ENCODE results near the gene B9D1. TPM values are rescaled to one million over a fixed set of nuclear protein-coding genes. Genes with fewer than 3 reads are reported as not detected.
"Not testable (repeated sequence)": the region's sequence is repeated elsewhere in the genome, so short reads cannot be mapped to it uniquely, and the experiment has no call there.

The B9D1 gene
- total and polyA plus RNA-seq, 9 of the 15 experiments (the other 6 are each of a cell fraction or from before 2014, with no cell fraction given): 8.9 to 28.0 (median 17.9) TPM

DNA sequence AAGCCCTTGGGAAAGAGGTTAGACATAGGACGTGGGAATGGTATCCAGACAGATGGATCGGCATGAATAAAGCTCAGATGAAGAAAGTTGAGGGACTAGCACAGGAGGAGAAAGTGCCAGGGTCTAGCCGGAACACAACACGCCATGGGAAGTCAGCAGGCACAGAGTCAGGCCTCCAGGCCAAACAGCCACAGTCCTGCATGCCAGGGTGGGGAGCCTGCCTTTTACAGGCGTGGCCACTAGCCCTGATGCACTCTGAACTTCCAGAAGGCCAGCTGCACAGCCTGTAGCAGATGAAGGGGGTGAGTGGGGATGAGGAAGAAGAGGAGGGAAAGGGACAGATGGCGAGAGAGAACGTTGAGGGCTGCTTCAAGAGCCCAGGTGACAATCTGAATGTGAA lies 5.2 kb downstream of the B9D1 start (continued):
- TF ChIP-seq SMC3 (conservative IDR thresholded peaks at IDR 0.05; ENCODE audit: insufficient read depth, low read depth, low read length): no peak
- no peak for TF ChIP-seq STAT5A (IDR thresholded peaks at IDR 0.05; ENCODE audit: borderline replicate concordance, low read length)
- TF ChIP-seq OTX1 (CRISPR knock-in tag; IDR thresholded peaks at IDR 0.05): no peak
- no peak for TF ChIP-seq LEF1 (IDR thresholded peaks at IDR 0.05)
- TF ChIP-seq NR2C1 (IDR thresholded peaks at IDR 0.05): no peak
- TF ChIP-seq NR2C1 (tag; IDR thresholded peaks at IDR 0.05): no peak

DNA sequence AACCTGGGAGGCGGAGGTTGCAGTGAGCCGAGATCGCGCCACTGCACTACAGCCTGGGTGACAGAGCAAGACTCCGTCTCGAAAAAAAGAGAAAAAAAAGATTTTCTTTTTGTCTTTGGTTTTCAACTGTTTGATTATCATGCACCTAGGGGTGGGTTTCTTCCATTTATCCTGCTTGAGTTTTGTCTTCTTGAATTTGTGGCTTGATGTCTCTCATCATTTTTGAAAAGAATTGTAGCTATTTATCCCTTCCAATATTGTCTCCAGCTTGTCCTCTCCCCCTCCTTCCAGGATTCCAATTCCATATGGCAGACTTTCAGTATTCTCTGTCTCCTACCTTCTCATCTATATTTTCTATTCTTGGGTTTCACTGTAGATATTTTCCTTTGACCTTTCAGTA lies 7.8 kb downstream of the B9D1 start:
- no peak overlapping the region for H3K4me2 ChIP-seq (ENCODE audit: insufficient read depth, low read length)
- in situ Hi-C loops (cut with MboI) (no loop called here), intact Hi-C loops (cut with micrococcal nuclease) (no loop called here)
- 40% methylated on average over 2 of the region's 6 CpGs for WGBS (ENCODE audit: insufficient coverage, low coverage, missing lambda C conversion rate)
- no peak overlapping the region for H2AFZ ChIP-seq (ENCODE audit: low read depth, low read length)
- CTCF ChIA-PET (ENCODE audit: low intra/inter-chr PET ratio): no interaction called here
- no peak overlapping the region for H3K9ac ChIP-seq (ENCODE audit: insufficient read depth in 1 of 2, low read depth in 2 of 2, low read length in 2 of 2)
- no peak overlapping the region for H3K27ac ChIP-seq (ENCODE audit: extremely low read depth, low read depth, low read length)
- no peaks in the 10 kb centered on the region for H3K27me3 ChIP-seq (ENCODE audit: control insufficient read depth in 2 of 2, insufficient read depth in 2 of 2, low read length in 2 of 2)
- H3K9me1 ChIP-seq (ENCODE audit: control insufficient read depth, insufficient read depth, low read length): no peaks in the 10 kb centered on the region
- no peaks in the 10 kb centered on the region for H3K36me3 ChIP-seq (ENCODE audit: control insufficient read depth, insufficient read depth, low read length)
- no peaks in the 10 kb centered on the region for H4K20me1 ChIP-seq (replicated peaks; ENCODE audit: control insufficient read depth, insufficient read depth, low read length)
- TF ChIP-seq, protein P1, sequence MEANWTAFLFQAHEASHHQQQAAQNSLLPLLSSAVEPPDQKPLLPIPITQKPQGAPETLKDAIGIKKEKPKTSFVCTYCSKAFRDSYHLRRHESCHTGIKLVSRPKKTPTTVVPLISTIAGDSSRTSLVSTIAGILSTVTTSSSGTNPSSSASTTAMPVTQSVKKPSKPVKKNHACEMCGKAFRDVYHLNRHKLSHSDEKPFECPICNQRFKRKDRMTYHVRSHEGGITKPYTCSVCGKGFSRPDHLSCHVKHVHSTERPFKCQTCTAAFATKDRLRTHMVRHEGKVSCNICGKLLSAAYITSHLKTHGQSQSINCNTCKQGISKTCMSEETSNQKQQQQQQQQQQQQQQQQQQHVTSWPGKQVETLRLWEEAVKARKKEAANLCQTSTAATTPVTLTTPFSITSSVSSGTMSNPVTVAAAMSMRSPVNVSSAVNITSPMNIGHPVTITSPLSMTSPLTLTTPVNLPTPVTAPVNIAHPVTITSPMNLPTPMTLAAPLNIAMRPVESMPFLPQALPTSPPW (CRISPR knock-in tag; IDR thresholded peaks at IDR 0.05): no peak
- TF ChIP-seq ZNF589 (CRISPR knock-in tag; IDR thresholded peaks at IDR 0.05; ENCODE audit: low read depth) (no peak), SIN3B (IDR thresholded peaks at IDR 0.05; ENCODE audit: low read depth) (no peak), SRF (CRISPR knock-in tag; IDR thresholded peaks at IDR 0.05) (no peak), ZNF830 (CRISPR knock-in tag; IDR thresholded peaks at IDR 0.05) (no peak), NCOA6 (IDR thresholded peaks at IDR 0.05) (no peak)
- ATAC-seq (no peak), DNase-seq (ENCODE audit: extremely low read depth in 1 of 4, low spot score in 3 of 4) (no peak), FAIRE-seq (no peak)
- H3K4me1 ChIP-seq (replicated peaks in 1 of 2; ENCODE audit: control insufficient read depth in 2 of 2, insufficient read depth in 2 of 2, low read length in 2 of 2): no peaks in the 10 kb centered on the region
- POLR2A ChIA-PET: interaction anchor here (1.2 kb wide), 1 partner anchor 21 kb away, joined by 4 read pairs; no protein-coding TSS in a partner anchor
- H3K9me3 ChIP-seq (replicated peaks; ENCODE audit: control insufficient read depth, insufficient read depth, low read depth, low read length): no peaks in the 10 kb centered on the region
- no peak overlapping the region for H3K4me3 ChIP-seq
- no TSS peak for BruUV-seq (replicated peaks)
- no peaks in the 10 kb centered on the region for H3K79me2 ChIP-seq (ENCODE audit: control insufficient read depth, insufficient read depth, low read length)

DNA sequence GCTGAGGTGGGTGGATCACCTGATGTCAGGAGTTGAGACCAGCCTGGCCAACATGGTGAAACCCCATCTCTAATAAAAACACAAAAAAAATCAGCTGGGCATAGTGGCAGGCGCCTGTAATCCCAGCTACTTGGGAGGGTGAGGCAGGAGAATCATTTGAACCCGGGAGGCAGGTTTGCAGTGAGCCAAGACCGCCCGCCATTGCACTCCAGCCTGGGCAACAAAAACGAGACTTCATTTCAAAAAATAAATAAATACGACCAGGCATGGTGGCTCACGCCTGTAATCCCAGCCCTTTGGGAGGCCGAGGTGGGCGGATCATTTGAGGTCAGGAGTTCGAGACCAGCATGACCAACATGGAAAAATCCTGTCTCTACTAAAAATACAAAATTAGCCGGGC lies 9.1 kb downstream of the B9D1 start:
- H4K20me1 ChIP-seq (replicated peaks; ENCODE audit: control insufficient read depth, insufficient read depth, low read length); ATAC-seq; BruUV-seq (replicated peaks); CTCF ChIA-PET (ENCODE audit: low intra/inter-chr PET ratio); H3K4me3 ChIP-seq; H3K27ac ChIP-seq (ENCODE audit: extremely low read depth, low read depth, low read length); H3K9ac ChIP-seq (ENCODE audit: insufficient read depth in 1 of 2, low read depth in 2 of 2, low read length in 2 of 2); FAIRE-seq; POLR2A ChIA-PET; H2AFZ ChIP-seq (ENCODE audit: low read depth, low read length); intact Hi-C loops (cut with micrococcal nuclease); DNase-seq (ENCODE audit: extremely low read depth in 1 of 4, low spot score in 3 of 4); H3K27me3 ChIP-seq (ENCODE audit: control insufficient read depth in 2 of 2, insufficient read depth in 2 of 2, low read length in 2 of 2); H3K9me1 ChIP-seq (ENCODE audit: control insufficient read depth, insufficient read depth, low read length); H3K36me3 ChIP-seq (ENCODE audit: control insufficient read depth, insufficient read depth, low read length); H3K4me2 ChIP-seq (ENCODE audit: insufficient read depth, low read length); in situ Hi-C loops (cut with MboI); H3K79me2 ChIP-seq (ENCODE audit: control insufficient read depth, insufficient read depth, low read length); H3K4me1 ChIP-seq (replicated peaks in 1 of 2; ENCODE audit: control insufficient read depth in 2 of 2, insufficient read depth in 2 of 2, low read length in 2 of 2); H3K9me3 ChIP-seq (replicated peaks; ENCODE audit: control insufficient read depth, insufficient read depth, low read depth, low read length): not testable (repeated sequence)
- 86% methylated on average over 10 of the region's 11 CpGs for WGBS (ENCODE audit: insufficient coverage, low coverage, missing lambda C conversion rate)

Data from K562 (cell line).